ENCODE data around the gene GALNT10.

- no peak for TF ChIP-seq CTCF (IDR thresholded peaks at IDR 0.05; ENCODE audit: low read depth, low read length, poor library complexity, severe bottlenecking)
- TF ChIP-seq EZH2phosphoT487 (IDR thresholded peaks at IDR 0.05; ENCODE audit: borderline replicate concordance, low read length) = no peak
Measured at GRCh38 chr5:154267516-154267915, 77.0 kb downstream of the GALNT10 start.
